Neural progenitor cell (in vitro differentiated cells): ENCODE data around the gene ZNF124. TPM values are rescaled to one million over a fixed set of nuclear protein-coding genes. Genes with fewer than 3 reads are reported as not detected.

ENCODE experiments used
- DNase-seq: peaks from one replicate; pipeline ENCODE4 v3.0.0-alpha.2; 2016; ENCODE audit warnings: low spot score
- H2AFZ ChIP-seq: fragments of 200-600 bp; sonication (generic); replicated peaks from 2 replicates; pipeline ENCODE4 v1.6.1; 2016; ENCODE audit warnings: antibody characterized with exemption
- H3F3A ChIP-seq: fragments of 200-600 bp; sonication (generic); 2 replicates; pipeline ENCODE4 v1.6.1; 2016; ENCODE audit warnings: antibody characterized with exemption, low read depth
- H3K27ac ChIP-seq: fragments of 200-600 bp; sonication (generic); 2 replicates; pipeline ENCODE4 v1.5.1; 2016; ENCODE audit warnings: mild to moderate bottlenecking
- H3K27me3 ChIP-seq: fragments of 200-600 bp; sonication (generic); 2 replicates; pipeline ENCODE4 v1.6.1; 2016; ENCODE audit warnings: mild to moderate bottlenecking, moderate library complexity
- H3K36me3 ChIP-seq: fragments of 200-600 bp; sonication (generic); 2 replicates; pipeline ENCODE4 v1.5.1; 2016
- H3K4me1 ChIP-seq: fragments of 200-600 bp; sonication (generic); 2 replicates; pipeline ENCODE4 v1.6.1; 2016; ENCODE audit warnings: mixed run types
- H3K4me2 ChIP-seq: fragments of 200-600 bp; sonication (generic); 2 replicates; pipeline ENCODE4 v1.6.1; 2016
- H3K4me3 ChIP-seq: fragments of 200-600 bp; sonication (generic); 2 replicates; pipeline ENCODE4 v1.5.1; 2016
- H3K79me2 ChIP-seq: fragments of 200-600 bp; sonication (generic); 2 replicates; pipeline ENCODE4 v1.6.1; 2016; ENCODE audit warnings: low read depth
- H3K9ac ChIP-seq: fragments of 200-600 bp; sonication (generic); 2 replicates; pipeline ENCODE4 v1.6.1; 2016
- H3K9me3 ChIP-seq: fragments of 200-600 bp; sonication (generic); 2 replicates; pipeline ENCODE4 v1.5.1; 2016; ENCODE audit warnings: low read depth
- H4K20me1 ChIP-seq: fragments of 200-600 bp; sonication (generic); 2 replicates; pipeline ENCODE4 v1.6.1; 2016; ENCODE audit warnings: low read depth
- H3K27ac Mint-ChIP-seq: 3 replicates; pipeline ENCODE4 v1.8.0; 2021; ENCODE audit warnings: mixed read lengths
- H3K27me3 Mint-ChIP-seq: 2 replicates; pipeline ENCODE4 v1.8.0; 2022; ENCODE audit warnings: low read depth, mild to moderate bottlenecking, inconsistent platforms, moderate library complexity, mixed read lengths; ENCODE audit not compliant: insufficient read depth
- H3K36me3 Mint-ChIP-seq: 3 replicates; pipeline ENCODE4 v1.8.0; 2021; ENCODE audit warnings: mixed read lengths
- H3K4me1 Mint-ChIP-seq: 3 replicates; pipeline ENCODE4 v1.8.0; 2021; ENCODE audit warnings: mixed read lengths
- H3K4me3 Mint-ChIP-seq: 3 replicates; pipeline ENCODE4 v1.8.0; 2021; ENCODE audit warnings: mild to moderate bottlenecking, moderate library complexity, mixed read lengths
- H3K9me3 Mint-ChIP-seq: 3 replicates; pipeline ENCODE4 v1.8.0; 2020; ENCODE audit warnings: mixed read lengths
- CTCF ChIP-seq: fragments of 200-600 bp; sonication (generic); IDR thresholded peaks from 2 replicates; pipeline ENCODE4 v1.5.1; 2017; ENCODE audit warnings: antibody characterized with exemption, mild to moderate bottlenecking
- EZH2 ChIP-seq: fragments of 200-600 bp; sonication (generic); IDR thresholded peaks from 2 replicates; pipeline ENCODE4 v1.6.1; 2017; ENCODE audit warnings: antibody characterized with exemption, mild to moderate bottlenecking, moderate library complexity
- EZH2phosphoT487 ChIP-seq: fragments of 200-600 bp; sonication (generic); IDR thresholded peaks from 2 replicates; pipeline ENCODE4 v1.6.1; 2017; ENCODE audit warnings: antibody characterized with exemption
- microRNA-seq: library from miRNA; unstranded; fragments of <30 nt; microRNA quantifications from one replicate; pipeline ENCODE4, GENCODE V29; 2016
- small RNA-seq: library from RNA; depleted of rRNA; stranded (forward); fragments of <200 nt; gene quantifications from one replicate; pipeline ENCODE3, GENCODE V24; 2015
- total RNA-seq: library from RNA; depleted of rRNA; stranded (reverse); fragments of >200 nt; gene quantifications from 2 replicates; pipeline ENCODE4 v1.2.3, GENCODE V29; 2015; ENCODE audit warnings: low replicate concordance

Gene ZNF124
- total RNA-seq, 1 donor from 2014 or later = 129 TPM

- H3K4me1 ChIP-seq = peaks cover 5% of the 10 kb centered on the region
- H3K27ac Mint-ChIP-seq = peak overlapping the region; percentile 28
These were observed 61.1 kb downstream of the ZNF124 start for GRCh38 chr1:247110627-247111258.

GRCh38 chr1:247107694-247108093 lies 64.1 kb downstream of the ZNF124 start:
- H3K4me1 Mint-ChIP-seq = peaks cover 14% of the 10 kb centered on the region
- no peak overlapping the region for H3K27ac ChIP-seq
- peaks cover 17% of the 10 kb centered on the region for H3K36me3 Mint-ChIP-seq
- TF ChIP-seq CTCF (no peak), EZH2phosphoT487 (no peak), EZH2 (no peak)
- no peak overlapping the region for H3K4me3 Mint-ChIP-seq
- DNase-seq = no peak
- peaks cover 13% of the 10 kb centered on the region for H3K79me2 ChIP-seq
- H3K9me3 Mint-ChIP-seq = peaks cover 23% of the 10 kb centered on the region
- no peak overlapping the region for H2AFZ ChIP-seq
- peaks cover 6% of the 10 kb centered on the region for H4K20me1 ChIP-seq
- H3F3A ChIP-seq = peaks cover 14% of the 10 kb centered on the region
- H3K9me3 ChIP-seq = no peaks in the 10 kb centered on the region
- no peak overlapping the region for H3K27ac Mint-ChIP-seq
- H3K36me3 ChIP-seq = peaks cover 2% of the 10 kb centered on the region
- H3K27me3 ChIP-seq = peaks cover 38% of the 10 kb centered on the region
- no peak overlapping the region for H3K4me2 ChIP-seq
- H3K4me1 ChIP-seq = peaks cover 5% of the 10 kb centered on the region
- H3K9ac ChIP-seq = no peak overlapping the region
- no peak overlapping the region for H3K4me3 ChIP-seq
- peaks cover 19% of the 10 kb centered on the region for H3K27me3 Mint-ChIP-seq

More at GRCh38 chr1:247110627-247111258, 61.1 kb downstream of the ZNF124 start:
- no peak overlapping the region for H3K9ac ChIP-seq
- peaks cover 44% of the 10 kb centered on the region for H3K27me3 ChIP-seq
- H3K9me3 ChIP-seq = no peaks in the 10 kb centered on the region
- Mint-ChIP-seq H3K27me3 (peaks cover 24% of the 10 kb centered on the region), H3K36me3 (peaks cover 14% of the 10 kb centered on the region), H3K4me1 (peaks cover 9% of the 10 kb centered on the region), H3K4me3 (peak overlapping the region; percentile 85), H3K9me3 (peaks cover 12% of the 10 kb centered on the region)
- peaks cover 19% of the 10 kb centered on the region for H3F3A ChIP-seq
- H3K27ac ChIP-seq = no peak overlapping the region
- no peaks in the 10 kb centered on the region for H4K20me1 ChIP-seq
- peak overlapping the region; percentile 95 for H2AFZ ChIP-seq
- H3K79me2 ChIP-seq = no peaks in the 10 kb centered on the region
- DNase-seq = peak; percentile 53
- peak overlapping the region; percentile 87 for H3K4me2 ChIP-seq
- TF ChIP-seq EZH2 (no peak), EZH2phosphoT487 (no peak), CTCF (no peak)
- peak overlapping the region; percentile 61 for H3K4me3 ChIP-seq
- H3K36me3 ChIP-seq = no peaks in the 10 kb centered on the region

GRCh38 chr1:247105966-247106365 lies 65.9 kb downstream of the ZNF124 start:
- no peak overlapping the region for H3K27ac ChIP-seq
- Mint-ChIP-seq H3K4me1 (peaks cover 11% of the 10 kb centered on the region), H3K27ac (no peak overlapping the region), H3K27me3 (peaks cover 17% of the 10 kb centered on the region), H3K9me3 (peaks cover 38% of the 10 kb centered on the region), H3K4me3 (no peak overlapping the region), H3K36me3 (peaks cover 33% of the 10 kb centered on the region)
- H3K9ac ChIP-seq = no peak overlapping the region
- H3K9me3 ChIP-seq = peaks cover 5% of the 10 kb centered on the region
- peaks cover 19% of the 10 kb centered on the region for H3K36me3 ChIP-seq
- peaks cover 9% of the 10 kb centered on the region for H4K20me1 ChIP-seq
- H3K4me2 ChIP-seq = no peak overlapping the region
- H3K4me1 ChIP-seq = no peaks in the 10 kb centered on the region
- TF ChIP-seq EZH2phosphoT487 (no peak), CTCF (no peak), EZH2 (no peak)
- H2AFZ ChIP-seq = no peak overlapping the region
- peaks cover 30% of the 10 kb centered on the region for H3K79me2 ChIP-seq
- peaks cover 23% of the 10 kb centered on the region for H3K27me3 ChIP-seq
- H3K4me3 ChIP-seq = no peak overlapping the region
- no peak for DNase-seq
- H3F3A ChIP-seq = peaks cover 4% of the 10 kb centered on the region

Small RNA genes within 50 kb of the gene (microRNA-seq; reads per million reads assigned to microRNA genes)
- gene MIR3916 = not detected

Small RNA genes within 50 kb of the gene (small RNA-seq; reads per million reads assigned to genes)
- gene AL390728.3 (not detected), gene RNA5SP82 (not detected)

Other genes with a start within 250 kb of the ZNF124 start
- 41.6 and 62.1 TPM in 2 replicates for gene AHCTF1, start 240.1 kb downstream of the ZNF124 start, total RNA-seq
- gene ZNF695, start 164.0 kb downstream of the ZNF124 start, total RNA-seq = 27.6 and 34.6 TPM in 2 replicates
- gene ZNF670, start 93.2 kb downstream of the ZNF124 start, total RNA-seq = 22.1 and 38.4 TPM in 2 replicates
- gene ZNF669, start 67.7 kb downstream of the ZNF124 start, total RNA-seq = 23.2 and 28.1 TPM in 2 replicates
- not detected in 2 replicates for gene VN1R5, start 84.1 kb upstream of the ZNF124 start, total RNA-seq
- 30.1 and 97.7 TPM in 2 replicates for gene ZNF496, start 159.8 kb upstream of the ZNF124 start, total RNA-seq
- 0.09 and 2.6 TPM in 2 replicates for gene NLRP3, start 244.2 kb upstream of the ZNF124 start, total RNA-seq